ENCODE results near the gene TRMT13.

- TF ChIP-seq, protein P1, sequence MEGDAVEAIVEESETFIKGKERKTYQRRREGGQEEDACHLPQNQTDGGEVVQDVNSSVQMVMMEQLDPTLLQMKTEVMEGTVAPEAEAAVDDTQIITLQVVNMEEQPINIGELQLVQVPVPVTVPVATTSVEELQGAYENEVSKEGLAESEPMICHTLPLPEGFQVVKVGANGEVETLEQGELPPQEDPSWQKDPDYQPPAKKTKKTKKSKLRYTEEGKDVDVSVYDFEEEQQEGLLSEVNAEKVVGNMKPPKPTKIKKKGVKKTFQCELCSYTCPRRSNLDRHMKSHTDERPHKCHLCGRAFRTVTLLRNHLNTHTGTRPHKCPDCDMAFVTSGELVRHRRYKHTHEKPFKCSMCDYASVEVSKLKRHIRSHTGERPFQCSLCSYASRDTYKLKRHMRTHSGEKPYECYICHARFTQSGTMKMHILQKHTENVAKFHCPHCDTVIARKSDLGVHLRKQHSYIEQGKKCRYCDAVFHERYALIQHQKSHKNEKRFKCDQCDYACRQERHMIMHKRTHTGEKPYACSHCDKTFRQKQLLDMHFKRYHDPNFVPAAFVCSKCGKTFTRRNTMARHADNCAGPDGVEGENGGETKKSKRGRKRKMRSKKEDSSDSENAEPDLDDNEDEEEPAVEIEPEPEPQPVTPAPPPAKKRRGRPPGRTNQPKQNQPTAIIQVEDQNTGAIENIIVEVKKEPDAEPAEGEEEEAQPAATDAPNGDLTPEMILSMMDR (IDR thresholded peaks at IDR 0.05; ENCODE audit: extremely low read depth in 1 of 2, insufficient read depth in 1 of 2, low read depth in 1 of 2, low read length in 2 of 2): no peak
- TF ChIP-seq POLR2AphosphoS5 (IDR thresholded peaks at IDR 0.05; ENCODE audit: insufficient read depth, low read depth, low read length) (no peak), POLR2A (IDR thresholded peaks at IDR 0.05; ENCODE audit: low read depth, low read length) (no peak), EZH2 (IDR thresholded peaks at IDR 0.05; ENCODE audit: borderline replicate concordance, low read depth, low read length, severe bottlenecking) (no peak), JUN (IDR thresholded peaks at IDR 0.05; ENCODE audit: borderline replicate concordance, insufficient read depth, insufficient read length, low read depth) (no peak)
- TF ChIP-seq, protein P2, sequence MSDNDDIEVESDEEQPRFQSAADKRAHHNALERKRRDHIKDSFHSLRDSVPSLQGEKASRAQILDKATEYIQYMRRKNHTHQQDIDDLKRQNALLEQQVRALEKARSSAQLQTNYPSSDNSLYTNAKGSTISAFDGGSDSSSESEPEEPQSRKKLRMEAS (IDR thresholded peaks at IDR 0.05; ENCODE audit: insufficient read depth, insufficient read length): no peak
These were observed 31.4 kb upstream of the TRMT13 start for GRCh38 chr1:100101564-100101963.
